22Rv1 (cell line): ENCODE measurements around the gene SLC9A9.

Experiments
- ZFX ChIP-seq: fragments of 450-650 bp; IDR thresholded peaks from 2 replicates; pipeline ENCODE4 v1.6.1; 2017; ENCODE audit warnings: antibody characterized with exemption, borderline replicate concordance
- TF ChIP-seq, protein P1 (sequence below): fragments of 450-650 bp; IDR thresholded peaks from 2 replicates; pipeline ENCODE4 v1.5.1; 2017; ENCODE audit warnings: mild to moderate bottlenecking

- TF ChIP-seq, protein P1, sequence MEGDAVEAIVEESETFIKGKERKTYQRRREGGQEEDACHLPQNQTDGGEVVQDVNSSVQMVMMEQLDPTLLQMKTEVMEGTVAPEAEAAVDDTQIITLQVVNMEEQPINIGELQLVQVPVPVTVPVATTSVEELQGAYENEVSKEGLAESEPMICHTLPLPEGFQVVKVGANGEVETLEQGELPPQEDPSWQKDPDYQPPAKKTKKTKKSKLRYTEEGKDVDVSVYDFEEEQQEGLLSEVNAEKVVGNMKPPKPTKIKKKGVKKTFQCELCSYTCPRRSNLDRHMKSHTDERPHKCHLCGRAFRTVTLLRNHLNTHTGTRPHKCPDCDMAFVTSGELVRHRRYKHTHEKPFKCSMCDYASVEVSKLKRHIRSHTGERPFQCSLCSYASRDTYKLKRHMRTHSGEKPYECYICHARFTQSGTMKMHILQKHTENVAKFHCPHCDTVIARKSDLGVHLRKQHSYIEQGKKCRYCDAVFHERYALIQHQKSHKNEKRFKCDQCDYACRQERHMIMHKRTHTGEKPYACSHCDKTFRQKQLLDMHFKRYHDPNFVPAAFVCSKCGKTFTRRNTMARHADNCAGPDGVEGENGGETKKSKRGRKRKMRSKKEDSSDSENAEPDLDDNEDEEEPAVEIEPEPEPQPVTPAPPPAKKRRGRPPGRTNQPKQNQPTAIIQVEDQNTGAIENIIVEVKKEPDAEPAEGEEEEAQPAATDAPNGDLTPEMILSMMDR: no peak
- TF ChIP-seq ZFX: no peak
Measured at GRCh38 chr3:143856252-143856970, 8.1 kb upstream of the SLC9A9 start.
